Measurements from ENCODE around the gene MED23.

The MED23 gene

GRCh38 chr6:131565056-131565455 lies 63.0 kb downstream of the MED23 start:
- H3F3A ChIP-seq (ENCODE audit: insufficient read depth, low read length) = no peaks in the 10 kb centered on the region
- H3K4me2 ChIP-seq (ENCODE audit: low read length) = no peak overlapping the region
- no peak overlapping the region for H3K27ac ChIP-seq (ENCODE audit: low read depth, low read length, poor library complexity, severe bottlenecking)
- H3K4me1 ChIP-seq (ENCODE audit: insufficient read depth, low read length, severe bottlenecking) = no peaks in the 10 kb centered on the region
- no peaks in the 10 kb centered on the region for H3K27me3 ChIP-seq (ENCODE audit: insufficient read depth, low read length)
- no peaks in the 10 kb centered on the region for H3K9me3 ChIP-seq (ENCODE audit: low read length)
- no peaks in the 10 kb centered on the region for H3K36me3 ChIP-seq (ENCODE audit: insufficient read depth, low read length)
- no peak overlapping the region for H3K9ac ChIP-seq (ENCODE audit: low read length)
- no peak overlapping the region for H3K4me3 ChIP-seq (ENCODE audit: low read depth, low read length, poor library complexity, severe bottlenecking)
- H4K20me1 ChIP-seq (ENCODE audit: insufficient read depth, low read length) = no peaks in the 10 kb centered on the region
- H2AFZ ChIP-seq (ENCODE audit: low read length) = no peak overlapping the region
- TF ChIP-seq, protein P1, sequence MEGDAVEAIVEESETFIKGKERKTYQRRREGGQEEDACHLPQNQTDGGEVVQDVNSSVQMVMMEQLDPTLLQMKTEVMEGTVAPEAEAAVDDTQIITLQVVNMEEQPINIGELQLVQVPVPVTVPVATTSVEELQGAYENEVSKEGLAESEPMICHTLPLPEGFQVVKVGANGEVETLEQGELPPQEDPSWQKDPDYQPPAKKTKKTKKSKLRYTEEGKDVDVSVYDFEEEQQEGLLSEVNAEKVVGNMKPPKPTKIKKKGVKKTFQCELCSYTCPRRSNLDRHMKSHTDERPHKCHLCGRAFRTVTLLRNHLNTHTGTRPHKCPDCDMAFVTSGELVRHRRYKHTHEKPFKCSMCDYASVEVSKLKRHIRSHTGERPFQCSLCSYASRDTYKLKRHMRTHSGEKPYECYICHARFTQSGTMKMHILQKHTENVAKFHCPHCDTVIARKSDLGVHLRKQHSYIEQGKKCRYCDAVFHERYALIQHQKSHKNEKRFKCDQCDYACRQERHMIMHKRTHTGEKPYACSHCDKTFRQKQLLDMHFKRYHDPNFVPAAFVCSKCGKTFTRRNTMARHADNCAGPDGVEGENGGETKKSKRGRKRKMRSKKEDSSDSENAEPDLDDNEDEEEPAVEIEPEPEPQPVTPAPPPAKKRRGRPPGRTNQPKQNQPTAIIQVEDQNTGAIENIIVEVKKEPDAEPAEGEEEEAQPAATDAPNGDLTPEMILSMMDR (IDR thresholded peaks at IDR 0.05; ENCODE audit: low read length) = no peak
- TF ChIP-seq EZH2 (IDR thresholded peaks at IDR 0.05; ENCODE audit: borderline replicate concordance, low read length) = no peak
- no peaks in the 10 kb centered on the region for H3K9me2 ChIP-seq (ENCODE audit: low read depth, low read length)
- no peaks in the 10 kb centered on the region for H3K79me2 ChIP-seq (ENCODE audit: insufficient read depth, low read length)

- H3K27me3 ChIP-seq (ENCODE audit: insufficient read depth, low read length) = no peaks in the 10 kb centered on the region
- TF ChIP-seq, protein P1 (IDR thresholded peaks at IDR 0.05; ENCODE audit: low read length) = no peak
- no peak for TF ChIP-seq EZH2 (IDR thresholded peaks at IDR 0.05; ENCODE audit: borderline replicate concordance, low read length)
- H3F3A ChIP-seq (ENCODE audit: insufficient read depth, low read length) = no peaks in the 10 kb centered on the region
- no peaks in the 10 kb centered on the region for H3K9me3 ChIP-seq (ENCODE audit: low read length)
- H3K9me2 ChIP-seq (ENCODE audit: low read depth, low read length) = no peaks in the 10 kb centered on the region
- H3K36me3 ChIP-seq (ENCODE audit: insufficient read depth, low read length) = no peaks in the 10 kb centered on the region
- no peak overlapping the region for H3K4me2 ChIP-seq (ENCODE audit: low read length)
- H4K20me1 ChIP-seq (ENCODE audit: insufficient read depth, low read length) = no peaks in the 10 kb centered on the region
- H3K4me3 ChIP-seq (ENCODE audit: low read depth, low read length, poor library complexity, severe bottlenecking) = no peak overlapping the region
- H3K4me1 ChIP-seq (ENCODE audit: insufficient read depth, low read length, severe bottlenecking) = no peaks in the 10 kb centered on the region
- H2AFZ ChIP-seq (ENCODE audit: low read length) = no peak overlapping the region
- H3K27ac ChIP-seq (ENCODE audit: low read depth, low read length, poor library complexity, severe bottlenecking) = no peak overlapping the region
- no peak overlapping the region for H3K9ac ChIP-seq (ENCODE audit: low read length)
- no peaks in the 10 kb centered on the region for H3K79me2 ChIP-seq (ENCODE audit: insufficient read depth, low read length)
These were observed 65.9 kb downstream of the MED23 start for GRCh38 chr6:131561925-131562707.

DNA sequence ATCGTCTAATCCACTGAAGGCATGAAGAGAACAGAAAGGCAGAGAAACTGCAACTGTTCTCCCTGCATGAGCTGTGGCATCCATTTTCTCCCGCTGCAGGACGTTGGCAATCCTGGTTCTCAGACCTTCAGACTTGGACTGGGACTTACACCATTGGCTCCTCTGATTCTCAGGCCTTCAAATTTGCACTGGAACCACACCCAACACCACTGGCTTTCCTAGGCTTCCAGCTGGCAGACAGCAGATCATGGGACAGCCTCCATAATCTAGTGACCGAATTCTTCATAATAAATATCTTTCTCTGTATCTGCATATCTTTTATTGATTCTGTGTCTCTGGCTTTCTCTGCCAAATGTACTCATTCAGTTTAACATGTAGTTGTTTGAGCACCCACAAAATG lies 69.1 kb downstream of the MED23 start:
- Histone ChIP-seq H4K20me1 (ENCODE audit: insufficient read depth, low read length) (no peaks in the 10 kb centered on the region), H3K4me2 (ENCODE audit: low read length) (no peak overlapping the region), H3K9me2 (ENCODE audit: low read depth, low read length) (no peaks in the 10 kb centered on the region), H3K9ac (ENCODE audit: low read length) (no peak overlapping the region), H3F3A (ENCODE audit: insufficient read depth, low read length) (no peaks in the 10 kb centered on the region), H3K36me3 (ENCODE audit: insufficient read depth, low read length) (no peaks in the 10 kb centered on the region), H3K79me2 (ENCODE audit: insufficient read depth, low read length) (no peaks in the 10 kb centered on the region), H3K27me3 (ENCODE audit: insufficient read depth, low read length) (no peaks in the 10 kb centered on the region), H3K4me3 (ENCODE audit: low read depth, low read length, poor library complexity, severe bottlenecking) (no peak overlapping the region), H2AFZ (ENCODE audit: low read length) (no peak overlapping the region), H3K9me3 (ENCODE audit: low read length) (no peaks in the 10 kb centered on the region), H3K27ac (ENCODE audit: low read depth, low read length, poor library complexity, severe bottlenecking) (no peak overlapping the region), H3K4me1 (ENCODE audit: insufficient read depth, low read length, severe bottlenecking) (no peaks in the 10 kb centered on the region)
- no peak for TF ChIP-seq EZH2 (IDR thresholded peaks at IDR 0.05; ENCODE audit: borderline replicate concordance, low read length)
- TF ChIP-seq, protein P1 (IDR thresholded peaks at IDR 0.05; ENCODE audit: low read length) = no peak

Measured in OCI-LY1 (cell line).